ENCODE measurements around the gene VPS37D. TPM values are rescaled to one million over a fixed set of nuclear protein-coding genes. Genes with fewer than 3 reads are reported as not detected.
"Not testable (repeated sequence)": the region's sequence is repeated elsewhere in the genome, so short reads cannot be mapped to it uniquely, and the experiment has no call there.

The VPS37D gene
- total and polyA plus RNA-seq, 2 experiments from 2014 or later = 2.2 to 7.0 TPM

DNA sequence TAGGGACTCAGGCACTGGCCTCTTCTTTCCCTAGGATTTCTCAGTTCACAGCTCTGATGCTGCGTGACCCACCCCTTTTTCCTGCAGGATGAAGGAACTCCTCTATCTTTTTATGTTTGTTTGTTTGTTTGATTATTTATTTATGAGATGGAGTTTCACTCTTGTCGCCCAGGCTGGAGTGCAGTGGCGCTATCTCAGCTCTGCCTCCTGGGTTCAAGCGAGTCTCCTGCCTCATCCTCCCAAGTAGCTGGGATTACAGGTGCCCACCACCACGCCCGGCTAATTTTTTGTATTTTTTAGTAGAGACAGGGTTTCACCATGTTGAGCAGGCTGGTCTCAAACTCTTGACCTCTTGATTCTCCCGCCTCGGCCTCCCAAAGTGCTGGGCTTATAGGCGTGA, 52.8 kb downstream of the VPS37D start:
- H3K4me3 ChIP-seq; H3K9me2 ChIP-seq (ENCODE audit: insufficient read depth); H4K20me1 ChIP-seq (replicated peaks; ENCODE audit: insufficient read depth); DNase-seq (ENCODE audit: low spot score); H3K27ac ChIP-seq (ENCODE audit: low read depth); H3K79me2 ChIP-seq (replicated peaks; ENCODE audit: insufficient read depth); H3K4me1 Mint-ChIP-seq; H3F3A ChIP-seq (replicated peaks; ENCODE audit: low read depth); H3K36me3 ChIP-seq (ENCODE audit: insufficient read depth); H3K4me1 ChIP-seq (ENCODE audit: insufficient read depth); H3K4me2 ChIP-seq; H3K27ac Mint-ChIP-seq; ATAC-seq; H2AFZ ChIP-seq; H3K9me3 Mint-ChIP-seq; H3K36me3 Mint-ChIP-seq (ENCODE audit: low read depth): not testable (repeated sequence)
- H3K27me3 ChIP-seq (ENCODE audit: insufficient read depth) = peaks cover 24% of the 10 kb centered on the region
- peaks cover 20% of the 10 kb centered on the region for H3K27me3 Mint-ChIP-seq (ENCODE audit: insufficient read depth, low read depth, poor library complexity)
- peak overlapping the region; percentile 70 for H3K4me3 Mint-ChIP-seq

DNA sequence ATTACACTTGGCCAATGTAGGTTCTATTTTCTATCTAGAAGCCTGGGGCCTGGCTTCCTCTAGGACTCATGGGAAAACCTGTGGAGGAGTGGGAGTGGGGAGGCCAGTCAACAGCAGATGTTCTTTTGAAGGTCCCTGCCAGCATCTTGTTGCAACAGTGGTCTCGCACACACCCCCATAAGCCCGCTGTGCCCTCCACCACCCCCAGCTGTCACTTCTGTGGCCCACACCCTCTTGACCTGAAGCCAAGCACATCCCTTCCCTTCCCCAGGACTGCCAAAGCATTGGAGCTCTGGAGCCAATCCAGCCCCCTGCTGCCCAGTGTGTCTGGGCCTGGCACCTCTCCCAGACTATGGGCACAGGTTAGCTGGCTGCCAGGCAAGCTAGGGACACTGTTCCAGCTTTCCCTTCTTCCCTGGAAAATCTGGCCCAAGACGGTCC, 53.8 kb downstream of the VPS37D start:
- ATAC-seq = no peak
- Mint-ChIP-seq H3K27ac (no peak overlapping the region), H3K27me3 (ENCODE audit: insufficient read depth, low read depth, poor library complexity) (peaks cover 20% of the 10 kb centered on the region), H3K36me3 (ENCODE audit: low read depth) (no peaks in the 10 kb centered on the region), H3K4me1 (no peaks in the 10 kb centered on the region; the same call in 2 of the 3 replicates), H3K9me3 (no peaks in the 10 kb centered on the region), H3K4me3 (no peak overlapping the region; the same call in 2 of the 3 replicates)
- Histone ChIP-seq H3K4me1 (ENCODE audit: insufficient read depth) (no peaks in the 10 kb centered on the region; the same call in 1 of the 2 replicates), H3K36me3 (ENCODE audit: insufficient read depth) (no peaks in the 10 kb centered on the region), H3K27me3 (ENCODE audit: insufficient read depth) (peaks cover 24% of the 10 kb centered on the region), H3F3A (replicated peaks; ENCODE audit: low read depth) (no peaks in the 10 kb centered on the region), H3K4me3 (no peak overlapping the region), H3K27ac (ENCODE audit: low read depth) (no peak overlapping the region), H2AFZ (no peak overlapping the region), H3K79me2 (replicated peaks; ENCODE audit: insufficient read depth) (no peaks in the 10 kb centered on the region), H3K4me2 (no peak overlapping the region), H4K20me1 (replicated peaks; ENCODE audit: insufficient read depth) (no peaks in the 10 kb centered on the region; the same call in 1 of the 2 replicates), H3K9me2 (ENCODE audit: insufficient read depth) (no peaks in the 10 kb centered on the region)
- no peak for DNase-seq (ENCODE audit: low spot score)
- TF ChIP-seq, protein P1, sequence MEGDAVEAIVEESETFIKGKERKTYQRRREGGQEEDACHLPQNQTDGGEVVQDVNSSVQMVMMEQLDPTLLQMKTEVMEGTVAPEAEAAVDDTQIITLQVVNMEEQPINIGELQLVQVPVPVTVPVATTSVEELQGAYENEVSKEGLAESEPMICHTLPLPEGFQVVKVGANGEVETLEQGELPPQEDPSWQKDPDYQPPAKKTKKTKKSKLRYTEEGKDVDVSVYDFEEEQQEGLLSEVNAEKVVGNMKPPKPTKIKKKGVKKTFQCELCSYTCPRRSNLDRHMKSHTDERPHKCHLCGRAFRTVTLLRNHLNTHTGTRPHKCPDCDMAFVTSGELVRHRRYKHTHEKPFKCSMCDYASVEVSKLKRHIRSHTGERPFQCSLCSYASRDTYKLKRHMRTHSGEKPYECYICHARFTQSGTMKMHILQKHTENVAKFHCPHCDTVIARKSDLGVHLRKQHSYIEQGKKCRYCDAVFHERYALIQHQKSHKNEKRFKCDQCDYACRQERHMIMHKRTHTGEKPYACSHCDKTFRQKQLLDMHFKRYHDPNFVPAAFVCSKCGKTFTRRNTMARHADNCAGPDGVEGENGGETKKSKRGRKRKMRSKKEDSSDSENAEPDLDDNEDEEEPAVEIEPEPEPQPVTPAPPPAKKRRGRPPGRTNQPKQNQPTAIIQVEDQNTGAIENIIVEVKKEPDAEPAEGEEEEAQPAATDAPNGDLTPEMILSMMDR (conservative IDR thresholded peaks at IDR 0.05; ENCODE audit: low read depth in 2 of 2) = no peak
- TF ChIP-seq POLR2AphosphoS5 (IDR thresholded peaks at IDR 0.05; ENCODE audit: low read depth) (no peak), ZNF331 (CRISPR knock-in tag; IDR thresholded peaks at IDR 0.05; ENCODE audit: low read depth) (no peak), ZNF114 (CRISPR knock-in tag; IDR thresholded peaks at IDR 0.05) (no peak), CREB1 (CRISPR knock-in tag; IDR thresholded peaks at IDR 0.05; ENCODE audit: low read depth) (no peak), EZH2phosphoT487 (IDR thresholded peaks at IDR 0.05; ENCODE audit: unreplicated experiment) (no peak), NANOG (IDR thresholded peaks at IDR 0.05; ENCODE audit: borderline replicate concordance) (no peak), STAT1 (IDR thresholded peaks at IDR 0.05; ENCODE audit: unreplicated experiment) (no peak)
- TF ChIP-seq, protein P2, sequence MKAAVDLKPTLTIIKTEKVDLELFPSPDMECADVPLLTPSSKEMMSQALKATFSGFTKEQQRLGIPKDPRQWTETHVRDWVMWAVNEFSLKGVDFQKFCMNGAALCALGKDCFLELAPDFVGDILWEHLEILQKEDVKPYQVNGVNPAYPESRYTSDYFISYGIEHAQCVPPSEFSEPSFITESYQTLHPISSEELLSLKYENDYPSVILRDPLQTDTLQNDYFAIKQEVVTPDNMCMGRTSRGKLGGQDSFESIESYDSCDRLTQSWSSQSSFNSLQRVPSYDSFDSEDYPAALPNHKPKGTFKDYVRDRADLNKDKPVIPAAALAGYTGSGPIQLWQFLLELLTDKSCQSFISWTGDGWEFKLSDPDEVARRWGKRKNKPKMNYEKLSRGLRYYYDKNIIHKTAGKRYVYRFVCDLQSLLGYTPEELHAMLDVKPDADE (IDR thresholded peaks at IDR 0.05) = no peak
- TF ChIP-seq, protein P3, sequence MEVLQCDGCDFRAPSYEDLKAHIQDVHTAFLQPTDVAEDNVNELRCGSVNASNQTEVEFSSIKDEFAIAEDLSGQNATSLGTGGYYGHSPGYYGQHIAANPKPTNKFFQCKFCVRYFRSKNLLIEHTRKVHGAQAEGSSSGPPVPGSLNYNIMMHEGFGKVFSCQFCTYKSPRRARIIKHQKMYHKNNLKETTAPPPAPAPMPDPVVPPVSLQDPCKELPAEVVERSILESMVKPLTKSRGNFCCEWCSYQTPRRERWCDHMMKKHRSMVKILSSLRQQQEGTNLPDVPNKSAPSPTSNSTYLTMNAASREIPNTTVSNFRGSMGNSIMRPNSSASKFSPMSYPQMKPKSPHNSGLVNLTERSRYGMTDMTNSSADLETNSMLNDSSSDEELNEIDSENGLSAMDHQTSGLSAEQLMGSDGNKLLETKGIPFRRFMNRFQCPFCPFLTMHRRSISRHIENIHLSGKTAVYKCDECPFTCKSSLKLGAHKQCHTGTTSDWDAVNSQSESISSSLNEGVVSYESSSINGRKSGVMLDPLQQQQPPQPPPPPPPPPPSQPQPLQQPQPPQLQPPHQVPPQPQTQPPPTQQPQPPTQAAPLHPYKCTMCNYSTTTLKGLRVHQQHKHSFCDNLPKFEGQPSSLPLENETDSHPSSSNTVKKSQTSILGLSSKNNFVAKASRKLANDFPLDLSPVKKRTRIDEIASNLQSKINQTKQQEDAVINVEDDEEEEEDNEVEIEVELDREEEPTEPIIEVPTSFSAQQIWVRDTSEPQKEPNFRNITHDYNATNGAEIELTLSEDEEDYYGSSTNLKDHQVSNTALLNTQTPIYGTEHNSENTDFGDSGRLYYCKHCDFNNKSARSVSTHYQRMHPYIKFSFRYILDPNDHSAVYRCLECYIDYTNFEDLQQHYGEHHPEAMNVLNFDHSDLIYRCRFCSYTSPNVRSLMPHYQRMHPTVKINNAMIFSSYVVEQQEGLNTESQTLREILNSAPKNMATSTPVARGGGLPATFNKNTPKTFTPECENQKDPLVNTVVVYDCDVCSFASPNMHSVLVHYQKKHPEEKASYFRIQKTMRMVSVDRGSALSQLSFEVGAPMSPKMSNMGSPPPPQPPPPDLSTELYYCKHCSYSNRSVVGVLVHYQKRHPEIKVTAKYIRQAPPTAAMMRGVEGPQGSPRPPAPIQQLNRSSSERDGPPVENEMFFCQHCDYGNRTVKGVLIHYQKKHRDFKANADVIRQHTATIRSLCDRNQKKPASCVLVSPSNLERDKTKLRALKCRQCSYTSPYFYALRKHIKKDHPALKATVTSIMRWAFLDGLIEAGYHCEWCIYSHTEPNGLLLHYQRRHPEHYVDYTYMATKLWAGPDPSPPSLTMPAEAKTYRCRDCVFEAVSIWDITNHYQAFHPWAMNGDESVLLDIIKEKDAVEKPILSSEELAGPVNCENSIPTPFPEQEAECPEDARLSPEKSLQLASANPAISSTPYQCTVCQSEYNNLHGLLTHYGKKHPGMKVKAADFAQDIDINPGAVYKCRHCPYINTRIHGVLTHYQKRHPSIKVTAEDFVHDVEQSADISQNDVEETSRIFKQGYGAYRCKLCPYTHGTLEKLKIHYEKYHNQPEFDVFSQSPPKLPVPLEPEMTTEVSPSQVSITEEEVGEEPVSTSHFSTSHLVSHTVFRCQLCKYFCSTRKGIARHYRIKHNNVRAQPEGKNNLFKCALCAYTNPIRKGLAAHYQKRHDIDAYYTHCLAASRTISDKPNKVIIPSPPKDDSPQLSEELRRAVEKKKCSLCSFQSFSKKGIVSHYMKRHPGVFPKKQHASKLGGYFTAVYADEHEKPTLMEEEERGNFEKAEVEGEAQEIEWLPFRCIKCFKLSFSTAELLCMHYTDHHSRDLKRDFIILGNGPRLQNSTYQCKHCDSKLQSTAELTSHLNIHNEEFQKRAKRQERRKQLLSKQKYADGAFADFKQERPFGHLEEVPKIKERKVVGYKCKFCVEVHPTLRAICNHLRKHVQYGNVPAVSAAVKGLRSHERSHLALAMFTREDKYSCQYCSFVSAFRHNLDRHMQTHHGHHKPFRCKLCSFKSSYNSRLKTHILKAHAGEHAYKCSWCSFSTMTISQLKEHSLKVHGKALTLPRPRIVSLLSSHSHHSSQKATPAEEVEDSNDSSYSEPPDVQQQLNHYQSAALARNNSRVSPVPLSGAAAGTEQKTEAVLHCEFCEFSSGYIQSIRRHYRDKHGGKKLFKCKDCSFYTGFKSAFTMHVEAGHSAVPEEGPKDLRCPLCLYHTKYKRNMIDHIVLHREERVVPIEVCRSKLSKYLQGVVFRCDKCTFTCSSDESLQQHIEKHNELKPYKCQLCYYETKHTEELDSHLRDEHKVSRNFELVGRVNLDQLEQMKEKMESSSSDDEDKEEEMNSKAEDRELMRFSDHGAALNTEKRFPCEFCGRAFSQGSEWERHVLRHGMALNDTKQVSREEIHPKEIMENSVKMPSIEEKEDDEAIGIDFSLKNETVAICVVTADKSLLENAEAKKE (CRISPR knock-in tag; IDR thresholded peaks at IDR 0.05) = no peak

Data from GM23338 (cell line).